ENCODE measurements around the gene CCDC106.

GRCh38 chr19:55620410-55621204, 27.4 kb upstream of the CCDC106 start:
- no peak for TF ChIP-seq CTCF (IDR thresholded peaks at IDR 0.05)
- TF ChIP-seq POLR2A (IDR thresholded peaks at IDR 0.05) = no peak
